Fibroblast of upper back skin (primary cell): ENCODE results near the gene C1orf35.

Experiments used
- DNase-seq: peaks from one replicate; pipeline ENCODE4 v3.0.0-alpha.2; 2013

Gene C1orf35

DNA sequence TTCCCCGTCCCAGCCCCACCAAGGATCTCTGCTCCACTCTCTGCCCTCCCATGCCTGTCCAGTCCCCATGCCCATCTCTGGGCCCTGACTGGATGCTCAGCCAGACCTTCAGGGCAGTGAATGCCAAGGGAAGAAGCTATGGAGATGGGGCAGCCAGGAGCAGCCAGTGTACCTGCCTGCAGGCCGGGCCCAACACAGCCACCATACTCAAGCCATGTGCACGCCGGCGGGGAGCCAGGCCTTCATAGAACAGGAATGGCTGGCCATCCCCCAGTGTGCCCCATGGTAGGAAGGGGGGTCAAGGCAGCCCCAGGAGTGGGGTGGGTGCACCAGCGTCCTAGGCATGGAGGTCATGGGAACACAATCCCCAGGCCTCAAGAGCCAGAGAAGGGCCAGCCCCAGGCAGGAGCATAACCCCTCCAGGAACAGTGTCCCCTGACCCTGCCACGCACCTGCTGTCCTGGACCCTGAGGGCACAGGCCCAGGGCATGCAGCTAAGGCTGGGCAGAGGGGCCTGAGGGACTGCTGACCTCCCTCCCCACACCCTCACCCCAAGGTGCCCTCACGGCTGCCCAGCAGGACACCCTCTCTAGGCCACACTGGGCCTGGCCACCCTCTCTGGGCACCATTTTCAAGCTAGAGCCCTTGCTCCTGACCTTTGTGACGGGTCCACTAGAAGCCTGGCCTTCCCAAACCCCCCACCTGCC is 40.9 kb downstream of the C1orf35 start:
- DNase-seq = no peak

GRCh38 chr1:228061411-228062084 is 41.6 kb downstream of the C1orf35 start:
- DNase-seq = no peak

- DNase-seq = no peak
Measured at GRCh38 chr1:228060458-228061190, 42.5 kb downstream of the C1orf35 start.

GRCh38 chr1:228059634-228060457 is 43.3 kb downstream of the C1orf35 start:
- DNase-seq = peak; percentile 43

DNA sequence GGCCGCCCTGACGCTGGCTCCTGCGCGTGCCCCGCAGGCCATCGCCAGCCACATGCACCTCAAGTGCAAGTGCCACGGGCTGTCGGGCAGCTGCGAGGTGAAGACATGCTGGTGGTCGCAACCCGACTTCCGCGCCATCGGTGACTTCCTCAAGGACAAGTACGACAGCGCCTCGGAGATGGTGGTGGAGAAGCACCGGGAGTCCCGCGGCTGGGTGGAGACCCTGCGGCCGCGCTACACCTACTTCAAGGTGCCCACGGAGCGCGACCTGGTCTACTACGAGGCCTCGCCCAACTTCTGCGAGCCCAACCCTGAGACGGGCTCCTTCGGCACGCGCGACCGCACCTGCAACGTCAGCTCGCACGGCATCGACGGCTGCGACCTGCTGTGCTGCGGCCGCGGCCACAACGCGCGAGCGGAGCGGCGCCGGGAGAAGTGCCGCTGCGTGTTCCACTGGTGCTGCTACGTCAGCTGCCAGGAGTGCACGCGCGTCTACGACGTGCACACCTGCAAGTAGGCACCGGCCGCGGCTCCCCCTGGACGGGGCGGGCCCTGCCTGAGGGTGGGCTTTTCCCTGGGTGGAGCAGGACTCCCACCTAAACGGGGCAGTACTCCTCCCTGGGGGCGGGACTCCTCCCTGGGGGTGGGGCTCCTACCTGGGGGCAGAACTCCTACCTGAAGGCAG is 44.0 kb downstream of the C1orf35 start:
- DNase-seq = no peak

GRCh38 chr1:228058172-228058948 is 44.8 kb downstream of the C1orf35 start:
- DNase-seq = no peak
